ENCODE results near the gene STRA6. TPM values are rescaled to one million over a fixed set of nuclear protein-coding genes. Genes with fewer than 3 reads are reported as not detected.
A peak's percentile ranks its signal among the peaks of the same experiment; 100 is the strongest.

STRA6 gene
- total RNA-seq, 1 experiment from 2014 or later, result 8.4 TPM

DNA sequence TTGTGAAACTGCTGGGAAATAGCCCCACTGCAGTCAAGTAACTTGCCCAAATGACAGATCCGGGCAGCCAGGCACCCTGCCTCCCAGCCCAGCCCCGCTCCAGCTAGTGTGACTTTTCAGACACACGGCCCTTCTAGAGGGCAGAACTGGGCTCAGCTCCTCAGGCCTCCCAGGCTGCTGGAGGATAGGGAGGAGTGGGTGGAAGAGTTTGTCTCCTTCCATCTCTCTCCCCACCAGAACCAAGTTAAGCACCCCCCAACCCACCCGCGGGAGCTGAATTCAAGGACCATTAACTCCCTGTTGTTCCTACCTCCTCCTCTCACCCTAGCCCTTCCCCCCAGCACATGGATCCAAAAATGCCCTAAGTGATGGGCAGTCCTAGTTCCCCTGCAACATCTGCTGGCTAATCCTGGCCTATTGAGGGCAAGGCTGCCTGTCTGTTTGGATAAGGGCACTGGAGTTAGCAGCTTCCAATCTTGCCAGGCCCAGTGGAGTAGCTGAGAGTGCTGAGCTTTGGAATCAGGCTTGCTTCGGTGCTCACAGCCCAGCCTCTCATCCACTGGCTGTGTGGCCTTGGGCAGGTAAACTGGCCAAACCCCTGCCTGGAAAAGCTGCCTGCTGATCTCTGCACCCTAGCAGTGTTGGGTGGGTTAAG is 36.6 kb upstream of the STRA6 start:
- intact Hi-C loops (cut with micrococcal nuclease; ENCODE audit: unreplicated experiment), result loop anchor here (5.0 kb wide), 1 partner anchor 37 kb away; the partner anchor contains the start of gene STRA6
- CTCF ChIA-PET, result interaction anchor here (0.5 to 2.7 kb wide), 8 partner anchors 10 to 1372 kb away, joined by 3 to 31 read pairs (median 4); partner anchors contain the start of gene STRA6
- no TSS peak for BruUV-seq (replicated peaks)
- H3K4me3 Mint-ChIP-seq (ENCODE audit: low read depth, unreplicated experiment), result no peak overlapping the region
- peaks cover 4% of the 10 kb centered on the region for H3K36me3 Mint-ChIP-seq (ENCODE audit: insufficient read depth, unreplicated experiment)
- no peak overlapping the region for H3K27ac Mint-ChIP-seq (ENCODE audit: unreplicated experiment)
- TF ChIP-seq, protein P1, sequence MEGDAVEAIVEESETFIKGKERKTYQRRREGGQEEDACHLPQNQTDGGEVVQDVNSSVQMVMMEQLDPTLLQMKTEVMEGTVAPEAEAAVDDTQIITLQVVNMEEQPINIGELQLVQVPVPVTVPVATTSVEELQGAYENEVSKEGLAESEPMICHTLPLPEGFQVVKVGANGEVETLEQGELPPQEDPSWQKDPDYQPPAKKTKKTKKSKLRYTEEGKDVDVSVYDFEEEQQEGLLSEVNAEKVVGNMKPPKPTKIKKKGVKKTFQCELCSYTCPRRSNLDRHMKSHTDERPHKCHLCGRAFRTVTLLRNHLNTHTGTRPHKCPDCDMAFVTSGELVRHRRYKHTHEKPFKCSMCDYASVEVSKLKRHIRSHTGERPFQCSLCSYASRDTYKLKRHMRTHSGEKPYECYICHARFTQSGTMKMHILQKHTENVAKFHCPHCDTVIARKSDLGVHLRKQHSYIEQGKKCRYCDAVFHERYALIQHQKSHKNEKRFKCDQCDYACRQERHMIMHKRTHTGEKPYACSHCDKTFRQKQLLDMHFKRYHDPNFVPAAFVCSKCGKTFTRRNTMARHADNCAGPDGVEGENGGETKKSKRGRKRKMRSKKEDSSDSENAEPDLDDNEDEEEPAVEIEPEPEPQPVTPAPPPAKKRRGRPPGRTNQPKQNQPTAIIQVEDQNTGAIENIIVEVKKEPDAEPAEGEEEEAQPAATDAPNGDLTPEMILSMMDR (IDR thresholded peaks at IDR 0.05; ENCODE audit: unreplicated experiment), result no peak
- H3K4me1 Mint-ChIP-seq (ENCODE audit: low read depth, unreplicated experiment), result peaks cover 73% of the 10 kb centered on the region
- no peaks in the 10 kb centered on the region for H3K27me3 Mint-ChIP-seq (ENCODE audit: unreplicated experiment)
- no peaks in the 10 kb centered on the region for H3K9me3 Mint-ChIP-seq (ENCODE audit: low read depth, unreplicated experiment)
- no peak for DNase-seq

GRCh38 chr15:74235962-74236361 is 33.4 kb upstream of the STRA6 start, which contains the start of gene CCDC33:
Gene CCDC33, plus strand, starts transcription at chr15:74236326. Its CDS starts 394 bp downstream, at chr15:74236720.
- peaks cover 50% of the 10 kb centered on the region for H3K4me1 Mint-ChIP-seq (ENCODE audit: low read depth, unreplicated experiment)
- CTCF ChIA-PET, result interaction anchor here (0.8 to 1.2 kb wide), 5 partner anchors 9 to 92 kb away, joined by 3 to 10 read pairs (median 3); no protein-coding TSS in a partner anchor
- TF ChIP-seq, protein P1 (IDR thresholded peaks at IDR 0.05; ENCODE audit: unreplicated experiment), result no peak
- BruUV-seq (replicated peaks), result no TSS peak
- H3K27me3 Mint-ChIP-seq (ENCODE audit: unreplicated experiment), result no peaks in the 10 kb centered on the region
- peak within 1 kb of the TSS; percentile 43 for H3K27ac Mint-ChIP-seq (ENCODE audit: unreplicated experiment)
- intact Hi-C loops (cut with micrococcal nuclease; ENCODE audit: unreplicated experiment), result loop anchor here (5.0 kb wide), 1 partner anchor 34 kb away; the partner anchor contains the start of gene STRA6
- no peaks in the 10 kb centered on the region for H3K9me3 Mint-ChIP-seq (ENCODE audit: low read depth, unreplicated experiment)
- DNase-seq, result peak; percentile 68
- no peaks in the 10 kb centered on the region for H3K36me3 Mint-ChIP-seq (ENCODE audit: insufficient read depth, unreplicated experiment)
- peak within 1 kb of the TSS; percentile 16 for H3K4me3 Mint-ChIP-seq (ENCODE audit: low read depth, unreplicated experiment)

GRCh38 chr15:74234598-74234875 is 31.9 kb upstream of the STRA6 start:
- H3K36me3 Mint-ChIP-seq (ENCODE audit: insufficient read depth, unreplicated experiment), result no peaks in the 10 kb centered on the region
- H3K27ac Mint-ChIP-seq (ENCODE audit: unreplicated experiment), result peak overlapping the region; percentile 31
- no peak for DNase-seq
- intact Hi-C loops (cut with micrococcal nuclease; ENCODE audit: unreplicated experiment), result no loop called here
- TF ChIP-seq, protein P1 (IDR thresholded peaks at IDR 0.05; ENCODE audit: unreplicated experiment), result no peak
- no peaks in the 10 kb centered on the region for H3K27me3 Mint-ChIP-seq (ENCODE audit: unreplicated experiment)
- peaks cover 36% of the 10 kb centered on the region for H3K4me1 Mint-ChIP-seq (ENCODE audit: low read depth, unreplicated experiment)
- CTCF ChIA-PET, result interaction anchor here (0.6 to 1.5 kb wide), 2 partner anchors 73 to 284 kb away, joined by 3 to 8 read pairs; no protein-coding TSS in a partner anchor
- H3K4me3 Mint-ChIP-seq (ENCODE audit: low read depth, unreplicated experiment), result no peak overlapping the region
- no peaks in the 10 kb centered on the region for H3K9me3 Mint-ChIP-seq (ENCODE audit: low read depth, unreplicated experiment)
- no TSS peak for BruUV-seq (replicated peaks)

- intact Hi-C loops (cut with micrococcal nuclease; ENCODE audit: unreplicated experiment), result no loop called here
Observed at GRCh38 chr15:74233851-74234597, 31.4 kb upstream of the STRA6 start.

More at GRCh38 chr15:74233851-74234597, 31.4 kb upstream of the STRA6 start:
- TF ChIP-seq, protein P1 (IDR thresholded peaks at IDR 0.05; ENCODE audit: unreplicated experiment), result no peak
- DNase-seq, result no peak
- Mint-ChIP-seq H3K27ac (ENCODE audit: unreplicated experiment) (peak overlapping the region; percentile 31), H3K4me1 (ENCODE audit: low read depth, unreplicated experiment) (peaks cover 31% of the 10 kb centered on the region), H3K4me3 (ENCODE audit: low read depth, unreplicated experiment) (no peak overlapping the region), H3K36me3 (ENCODE audit: insufficient read depth, unreplicated experiment) (no peaks in the 10 kb centered on the region), H3K27me3 (ENCODE audit: unreplicated experiment) (no peaks in the 10 kb centered on the region), H3K9me3 (ENCODE audit: low read depth, unreplicated experiment) (no peaks in the 10 kb centered on the region)
- BruUV-seq (replicated peaks), result no TSS peak
- CTCF ChIA-PET, result interaction anchor here (0.6 to 1.5 kb wide), 2 partner anchors 74 to 283 kb away, joined by 3 to 8 read pairs; no protein-coding TSS in a partner anchor
